ENCODE measurements around the gene IMMT.
"Not testable (repeated sequence)": the region's sequence is repeated elsewhere in the genome, so short reads cannot be mapped to it uniquely, and the experiment has no call there.

The IMMT gene

GRCh38 chr2:86233436-86233835, 38.2 kb upstream of the IMMT start:
- TF ChIP-seq JUND (IDR thresholded peaks at IDR 0.05; ENCODE audit: low read depth): no peak
- DNase-seq (ENCODE audit: low read depth in 1 of 2, low spot score in 1 of 2): no peak
- in situ Hi-C loops (cut with HindIII; ENCODE audit: low pct_unique_long_range_greater_than_20kb, low sequenced_read_pairs): no loop called here

- TF ChIP-seq JUND (IDR thresholded peaks at IDR 0.05; ENCODE audit: low read depth): no peak
- DNase-seq (ENCODE audit: low read depth in 1 of 2, low spot score in 1 of 2): no peak
- in situ Hi-C loops (cut with HindIII; ENCODE audit: low pct_unique_long_range_greater_than_20kb, low sequenced_read_pairs): no loop called here
Observed at GRCh38 chr2:86232910-86233309, 37.6 kb upstream of the IMMT start.

- no peak for DNase-seq (ENCODE audit: low read depth in 1 of 2, low spot score in 1 of 2)
- in situ Hi-C loops (cut with HindIII; ENCODE audit: low pct_unique_long_range_greater_than_20kb, low sequenced_read_pairs): no loop called here
- no peak for TF ChIP-seq JUND (IDR thresholded peaks at IDR 0.05; ENCODE audit: low read depth)
Observed at GRCh38 chr2:86232373-86232784, 37.1 kb upstream of the IMMT start.

GRCh38 chr2:86231680-86232372, 36.6 kb upstream of the IMMT start:
- no peak for DNase-seq (ENCODE audit: low read depth in 1 of 2, low spot score in 1 of 2)
- in situ Hi-C loops (cut with HindIII; ENCODE audit: low pct_unique_long_range_greater_than_20kb, low sequenced_read_pairs): no loop called here
- TF ChIP-seq JUND (IDR thresholded peaks at IDR 0.05; ENCODE audit: low read depth): no peak

GRCh38 chr2:86230961-86231360, 35.7 kb upstream of the IMMT start:
- TF ChIP-seq JUND (IDR thresholded peaks at IDR 0.05; ENCODE audit: low read depth): no peak
- in situ Hi-C loops (cut with HindIII; ENCODE audit: low pct_unique_long_range_greater_than_20kb, low sequenced_read_pairs): no loop called here
- DNase-seq (ENCODE audit: low read depth in 1 of 2, low spot score in 1 of 2): no peak

- TF ChIP-seq JUND (IDR thresholded peaks at IDR 0.05; ENCODE audit: low read depth): no peak
- in situ Hi-C loops (cut with HindIII; ENCODE audit: low pct_unique_long_range_greater_than_20kb, low sequenced_read_pairs): no loop called here
- DNase-seq (ENCODE audit: low read depth in 1 of 2, low spot score in 1 of 2): no peak
Observed at GRCh38 chr2:86229221-86229620, 34.0 kb upstream of the IMMT start.

GRCh38 chr2:86228574-86228973, 33.3 kb upstream of the IMMT start:
- DNase-seq (ENCODE audit: low read depth in 1 of 2, low spot score in 1 of 2); in situ Hi-C loops (cut with HindIII; ENCODE audit: low pct_unique_long_range_greater_than_20kb, low sequenced_read_pairs): not testable (repeated sequence)

- no peak for TF ChIP-seq JUND (IDR thresholded peaks at IDR 0.05; ENCODE audit: low read depth)
- in situ Hi-C loops (cut with HindIII; ENCODE audit: low pct_unique_long_range_greater_than_20kb, low sequenced_read_pairs): no loop called here
- no peak for DNase-seq (ENCODE audit: low read depth in 1 of 2, low spot score in 1 of 2)
Observed at GRCh38 chr2:86227685-86228084, 32.4 kb upstream of the IMMT start.

- in situ Hi-C loops (cut with HindIII; ENCODE audit: low pct_unique_long_range_greater_than_20kb, low sequenced_read_pairs): no loop called here
- TF ChIP-seq JUND (IDR thresholded peaks at IDR 0.05; ENCODE audit: low read depth): no peak
- DNase-seq (ENCODE audit: low read depth in 1 of 2, low spot score in 1 of 2): no peak
Observed at GRCh38 chr2:86226636-86227520, 31.6 kb upstream of the IMMT start.

GRCh38 chr2:86226070-86226469, 30.8 kb upstream of the IMMT start:
- TF ChIP-seq JUND (IDR thresholded peaks at IDR 0.05; ENCODE audit: low read depth): no peak
- DNase-seq (ENCODE audit: low read depth in 1 of 2, low spot score in 1 of 2): no peak
- in situ Hi-C loops (cut with HindIII; ENCODE audit: low pct_unique_long_range_greater_than_20kb, low sequenced_read_pairs): no loop called here

- no peak for DNase-seq (ENCODE audit: low read depth in 1 of 2, low spot score in 1 of 2)
- TF ChIP-seq JUND (IDR thresholded peaks at IDR 0.05; ENCODE audit: low read depth): no peak
- in situ Hi-C loops (cut with HindIII; ENCODE audit: low pct_unique_long_range_greater_than_20kb, low sequenced_read_pairs): no loop called here
Observed at GRCh38 chr2:86225581-86225980, 30.3 kb upstream of the IMMT start.

- DNase-seq (ENCODE audit: low read depth in 1 of 2, low spot score in 1 of 2): no peak
- no peak for TF ChIP-seq JUND (IDR thresholded peaks at IDR 0.05; ENCODE audit: low read depth)
- in situ Hi-C loops (cut with HindIII; ENCODE audit: low pct_unique_long_range_greater_than_20kb, low sequenced_read_pairs): no loop called here
Observed at GRCh38 chr2:86224645-86225355, 29.5 kb upstream of the IMMT start.

All from T47D (cell line).